ENCODE results near the gene HOXC9.

The HOXC9 gene

GRCh38 chr12:54020591-54021405 is 20.8 kb downstream of the HOXC9 start:
- no peak for TF ChIP-seq CTCF (IDR thresholded peaks at IDR 0.05; ENCODE audit: low read depth, low read length)
- no peak for DNase-seq (ENCODE audit: extremely low read depth, low read depth)

- no peak for DNase-seq (ENCODE audit: extremely low read depth, low read depth)
- TF ChIP-seq CTCF (IDR thresholded peaks at IDR 0.05; ENCODE audit: low read depth, low read length) = no peak
Measured at GRCh38 chr12:54021432-54022013, 21.6 kb downstream of the HOXC9 start.

GRCh38 chr12:54022960-54023884 is 23.3 kb downstream of the HOXC9 start:
- TF ChIP-seq CTCF (IDR thresholded peaks at IDR 0.05; ENCODE audit: low read depth, low read length) = no peak

GRCh38 chr12:54024127-54024526 is 24.2 kb downstream of the HOXC9 start:
- TF ChIP-seq CTCF (IDR thresholded peaks at IDR 0.05; ENCODE audit: low read depth, low read length) = no peak
- DNase-seq (ENCODE audit: extremely low read depth, low read depth) = no peak

More at GRCh38 chr12:54022960-54023884, 23.3 kb downstream of the HOXC9 start:
- no peak for DNase-seq (ENCODE audit: extremely low read depth, low read depth)

- no peak for DNase-seq (ENCODE audit: extremely low read depth, low read depth)
- TF ChIP-seq CTCF (IDR thresholded peaks at IDR 0.05; ENCODE audit: low read depth, low read length) = no peak
Measured at GRCh38 chr12:54024581-54025305, 24.8 kb downstream of the HOXC9 start.

- DNase-seq (ENCODE audit: extremely low read depth, low read depth) = no peak
- no peak for TF ChIP-seq CTCF (IDR thresholded peaks at IDR 0.05; ENCODE audit: low read depth, low read length)
Measured at GRCh38 chr12:54025499-54026405, 25.8 kb downstream of the HOXC9 start.
